ENCODE results near the gene MORN5.

Gene MORN5

GRCh38 chr9:122144836-122145591 is 14.7 kb upstream of the MORN5 start:
- no peak for DNase-seq

GRCh38 chr9:122145592-122145863 is 14.2 kb upstream of the MORN5 start:
- DNase-seq, result no peak

DNA sequence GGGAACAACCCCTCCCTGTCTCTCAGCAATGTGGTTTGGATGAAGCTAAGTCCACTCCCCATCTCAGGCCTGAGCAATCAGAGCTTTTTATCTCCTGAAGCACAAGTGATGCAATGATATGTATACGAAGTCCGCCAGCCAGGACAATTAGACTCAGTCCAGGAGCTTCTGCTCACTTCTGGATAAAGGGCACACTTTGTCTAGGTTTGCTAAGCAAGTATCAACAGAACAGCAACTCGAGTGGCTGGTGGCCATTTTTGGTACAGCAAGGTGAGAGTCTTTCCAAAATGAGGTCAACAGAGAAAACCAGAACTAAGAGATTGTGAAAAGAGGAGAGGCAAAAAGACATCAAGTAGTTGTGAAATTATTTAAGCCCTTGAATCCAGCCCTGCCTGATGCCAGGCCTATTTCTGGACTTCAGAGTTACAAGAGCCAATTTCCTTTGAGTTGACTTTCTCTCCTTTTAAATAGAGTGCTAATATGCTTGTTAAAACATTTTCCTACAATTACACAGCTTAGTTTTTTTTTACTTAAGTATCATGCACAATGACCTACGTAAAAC is 8.4 kb upstream of the MORN5 start:
- DNase-seq, result no peak

GRCh38 chr9:122155796-122156195 is 3.9 kb upstream of the MORN5 start:
- no peak for DNase-seq

DNA sequence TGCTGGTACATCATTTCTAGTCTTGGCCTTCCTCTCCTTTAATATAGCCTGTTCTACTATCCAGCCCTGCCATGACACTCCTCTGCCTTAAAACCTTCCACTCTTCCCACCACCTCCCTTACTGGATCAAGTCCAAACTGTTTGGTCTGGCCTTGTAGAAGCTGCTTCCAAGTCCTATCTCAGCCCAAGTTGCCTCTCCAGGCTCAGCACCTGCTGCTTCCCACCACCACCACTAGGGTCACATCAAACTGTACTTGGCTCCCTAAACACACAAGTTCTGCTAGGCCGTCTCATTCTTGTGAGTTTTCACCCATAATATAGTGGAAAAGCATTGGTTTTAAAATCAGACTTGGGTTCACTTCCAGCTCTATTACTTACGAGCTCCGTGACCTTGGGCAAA is 1.5 kb upstream of the MORN5 start:
- DNase-seq, result peak; percentile 9

DNA sequence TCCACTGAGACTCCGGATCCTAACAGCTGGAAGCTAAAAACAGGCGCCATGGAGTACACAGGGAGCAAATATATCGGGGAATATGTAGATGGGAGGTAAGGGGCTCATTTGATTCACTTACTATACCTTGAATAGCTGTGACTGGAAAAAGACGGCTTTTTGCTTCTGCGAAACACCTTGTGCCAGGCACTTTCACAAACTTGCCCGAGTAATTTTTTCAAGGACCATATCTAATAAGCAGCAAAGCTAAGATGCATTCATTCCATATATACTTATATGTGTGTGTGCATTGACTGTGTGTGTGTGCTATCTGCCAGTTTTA is 178 bp downstream of the MORN5 start:
- DNase-seq, result no peak

- DNase-seq, result no peak
Observed at GRCh38 chr9:122162415-122162814, 2.7 kb downstream of the MORN5 start.

GRCh38 chr9:122164286-122164685 is 4.6 kb downstream of the MORN5 start:
- no peak for DNase-seq

DNA sequence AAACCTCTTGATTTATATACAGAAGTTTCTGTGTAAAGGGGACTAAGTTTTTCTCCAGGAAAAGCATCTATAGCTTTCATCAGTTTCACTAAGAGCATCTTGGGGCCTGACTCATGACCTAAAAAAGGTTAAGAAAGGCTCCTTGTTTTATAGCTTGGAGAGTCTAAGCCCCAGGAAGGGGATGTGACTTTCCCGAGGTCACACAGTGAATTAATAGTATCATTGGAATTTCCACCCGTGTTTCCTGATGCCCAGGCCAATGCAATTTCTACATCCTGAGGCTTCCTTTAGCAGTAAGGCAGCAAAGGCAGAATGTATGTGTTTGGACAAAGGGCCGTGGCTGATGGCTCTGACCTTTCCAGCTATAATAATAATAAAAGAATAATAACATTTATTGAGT is 8.6 kb downstream of the MORN5 start:
- no peak for DNase-seq

DNA sequence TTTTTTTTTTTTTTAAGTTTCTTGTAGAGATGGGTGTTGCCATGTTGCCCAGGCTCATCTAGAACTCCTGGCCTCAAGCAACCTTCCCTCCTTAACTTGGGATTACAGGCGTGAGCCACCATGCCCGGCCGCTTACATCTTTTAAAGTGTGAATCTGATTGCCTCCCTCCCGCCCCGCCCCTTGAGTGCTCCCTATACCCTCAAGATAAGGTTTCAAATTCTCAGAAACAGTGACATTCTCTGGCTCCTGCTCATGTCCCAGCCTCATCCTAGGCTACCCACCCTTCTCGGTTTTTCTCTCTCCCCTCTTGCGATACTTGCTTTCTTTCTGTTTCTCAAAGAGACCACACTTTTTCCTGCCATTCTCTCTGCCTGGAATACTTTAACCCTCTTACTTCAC is 12.4 kb downstream of the MORN5 start:
- no peak for DNase-seq

- DNase-seq, result no peak
Observed at GRCh38 chr9:122173670-122174069, 14.0 kb downstream of the MORN5 start.

GRCh38 chr9:122176916-122177315 is 17.2 kb downstream of the MORN5 start:
- DNase-seq, result no peak

DNA sequence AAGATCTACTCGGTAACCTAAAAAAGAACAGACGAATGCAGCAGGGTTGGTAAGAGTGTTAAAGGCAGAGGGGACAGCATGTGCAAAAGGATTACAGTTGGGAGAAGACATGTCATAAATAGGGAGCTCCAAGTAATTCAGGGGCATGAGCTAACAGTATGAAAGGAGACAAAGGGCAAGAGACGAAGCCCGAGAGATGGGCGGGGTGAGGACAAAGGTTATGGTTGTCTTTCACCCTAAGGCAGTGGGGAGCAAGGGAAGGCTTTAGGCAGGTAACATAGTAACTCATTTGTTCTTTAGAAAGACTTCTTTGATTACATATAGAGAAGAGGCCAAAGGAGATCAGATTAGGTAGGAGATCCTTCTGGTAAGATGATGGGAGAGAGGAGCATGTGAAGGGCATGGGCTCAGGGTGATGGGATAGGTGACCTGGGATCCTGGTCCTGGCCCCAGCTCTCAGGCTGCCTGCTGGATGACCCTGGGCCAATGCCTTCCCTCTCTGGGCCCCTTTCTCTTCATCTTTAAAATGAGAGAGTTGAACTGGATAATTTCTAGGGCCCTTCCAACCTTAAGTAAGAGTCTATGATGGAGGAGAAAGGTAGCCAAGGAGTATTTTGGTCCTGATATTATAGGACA is 19.5 kb downstream of the MORN5 start:
- no peak for DNase-seq

GRCh38 chr9:122179690-122180074 is 20.0 kb downstream of the MORN5 start:
- no peak for DNase-seq

DNA sequence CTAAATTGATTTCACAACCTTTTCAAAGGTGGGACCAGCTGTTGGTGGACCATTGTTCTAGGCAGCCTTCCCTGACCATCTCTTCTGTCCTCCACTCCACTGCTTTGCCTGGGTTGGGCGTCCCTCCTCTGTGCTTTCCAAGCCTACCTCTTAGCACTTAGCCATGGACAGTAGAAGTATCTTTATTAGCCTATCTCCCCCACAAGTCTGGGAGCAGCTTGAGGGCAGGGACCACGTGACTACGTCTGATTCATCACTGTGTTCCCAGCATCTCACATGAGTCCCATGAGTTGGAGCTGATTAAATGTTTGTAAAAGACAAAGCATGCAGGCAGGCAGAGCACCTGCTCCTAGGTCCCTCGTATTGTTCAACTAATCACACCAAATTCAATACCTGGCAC is 20.9 kb downstream of the MORN5 start:
- peak; percentile 22 for DNase-seq

DNA sequence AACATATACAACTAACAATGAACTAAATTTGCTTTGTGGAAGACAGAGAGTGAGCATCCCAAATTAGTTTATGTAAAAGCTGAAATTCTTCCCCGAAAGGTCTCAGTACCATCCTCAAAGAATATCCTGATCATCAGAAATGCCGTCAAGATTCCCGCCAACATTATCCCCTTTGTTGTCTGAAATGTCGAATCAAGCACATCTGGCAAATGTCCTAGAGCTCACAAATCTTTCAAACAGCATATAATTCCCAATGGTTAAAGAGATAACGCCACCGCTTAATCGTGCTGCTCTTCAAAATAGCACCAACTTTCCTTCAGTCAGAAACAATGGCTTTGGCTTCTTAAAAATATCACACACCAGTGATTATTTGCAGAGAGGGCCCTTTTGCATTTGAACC is 23.8 kb downstream of the MORN5 start:
- DNase-seq, result no peak

- no peak for DNase-seq
Observed at GRCh38 chr9:122184551-122184950, 24.8 kb downstream of the MORN5 start.

DNA sequence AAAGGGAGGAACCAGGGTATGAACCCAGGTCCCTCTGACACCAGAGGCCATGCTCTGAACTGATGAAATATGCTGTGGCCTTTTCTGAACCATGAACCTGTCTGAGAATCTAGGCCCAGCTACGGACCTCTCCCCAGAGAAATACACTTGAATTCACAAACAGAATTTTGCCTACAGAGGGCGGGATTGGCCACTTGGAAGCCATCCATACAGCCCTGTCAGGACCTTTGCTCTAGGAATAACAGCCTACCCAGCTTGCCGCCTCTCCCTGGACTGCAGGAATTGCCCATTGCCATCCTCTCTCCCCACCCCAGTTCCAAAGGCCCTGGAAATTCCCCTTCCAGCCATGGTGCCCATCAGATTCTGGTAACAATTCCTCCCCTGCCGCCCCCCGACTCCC is 26.6 kb downstream of the MORN5 start:
- DNase-seq, result no peak

DNA sequence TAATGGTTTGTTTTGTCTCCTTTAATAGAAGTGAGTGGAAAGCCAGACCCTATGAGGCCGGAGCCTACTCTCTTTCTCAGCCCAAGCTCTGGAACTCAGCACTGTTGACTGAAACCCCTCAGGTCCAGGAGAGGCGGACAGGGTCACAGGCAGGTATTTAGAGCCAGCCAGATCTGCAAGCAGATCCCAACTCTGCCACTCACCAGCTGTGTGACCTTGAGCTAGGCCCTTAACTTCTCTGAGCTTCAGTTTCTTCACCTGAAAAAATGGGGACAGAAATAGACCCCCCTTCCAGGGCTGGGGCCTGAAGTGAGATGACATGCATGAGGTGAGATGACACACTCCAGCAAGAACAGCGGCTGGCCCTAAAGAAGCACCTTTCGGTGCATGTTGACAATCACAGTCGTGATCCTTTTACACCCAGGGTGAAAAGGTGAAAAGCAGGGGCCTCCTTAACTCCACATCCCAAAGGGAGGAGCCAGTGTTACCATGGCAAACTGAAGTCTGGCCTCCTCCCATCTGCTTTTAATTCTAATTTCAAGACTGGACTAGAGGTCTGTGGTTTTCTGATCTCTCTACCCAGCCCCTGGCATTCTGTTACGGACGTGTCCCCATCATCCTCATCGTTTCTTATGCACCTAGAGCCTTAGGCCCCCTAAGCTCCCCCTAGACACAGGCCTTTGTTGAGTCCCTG is 27.2 kb downstream of the MORN5 start:
- DNase-seq, result no peak

DNA sequence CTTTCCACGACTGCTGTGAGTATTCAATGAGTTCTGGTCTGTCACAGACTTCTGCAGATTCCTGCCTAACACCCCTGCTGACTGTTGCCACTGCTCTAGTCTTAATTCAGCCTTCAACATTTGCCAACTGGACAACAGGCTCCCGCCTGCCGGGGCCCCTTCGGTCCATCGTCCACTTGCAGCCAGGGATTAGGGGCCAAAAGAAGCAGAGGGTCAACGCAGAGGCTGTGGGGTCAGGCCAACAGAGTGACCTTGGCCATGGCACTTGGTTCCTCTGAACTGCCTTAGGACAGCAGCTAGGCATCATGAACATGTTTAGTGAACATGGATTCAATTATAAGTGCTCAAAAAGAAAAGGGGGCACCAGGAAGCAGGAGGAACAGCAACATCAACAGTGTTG is 28.7 kb downstream of the MORN5 start:
- DNase-seq, result no peak

DNA sequence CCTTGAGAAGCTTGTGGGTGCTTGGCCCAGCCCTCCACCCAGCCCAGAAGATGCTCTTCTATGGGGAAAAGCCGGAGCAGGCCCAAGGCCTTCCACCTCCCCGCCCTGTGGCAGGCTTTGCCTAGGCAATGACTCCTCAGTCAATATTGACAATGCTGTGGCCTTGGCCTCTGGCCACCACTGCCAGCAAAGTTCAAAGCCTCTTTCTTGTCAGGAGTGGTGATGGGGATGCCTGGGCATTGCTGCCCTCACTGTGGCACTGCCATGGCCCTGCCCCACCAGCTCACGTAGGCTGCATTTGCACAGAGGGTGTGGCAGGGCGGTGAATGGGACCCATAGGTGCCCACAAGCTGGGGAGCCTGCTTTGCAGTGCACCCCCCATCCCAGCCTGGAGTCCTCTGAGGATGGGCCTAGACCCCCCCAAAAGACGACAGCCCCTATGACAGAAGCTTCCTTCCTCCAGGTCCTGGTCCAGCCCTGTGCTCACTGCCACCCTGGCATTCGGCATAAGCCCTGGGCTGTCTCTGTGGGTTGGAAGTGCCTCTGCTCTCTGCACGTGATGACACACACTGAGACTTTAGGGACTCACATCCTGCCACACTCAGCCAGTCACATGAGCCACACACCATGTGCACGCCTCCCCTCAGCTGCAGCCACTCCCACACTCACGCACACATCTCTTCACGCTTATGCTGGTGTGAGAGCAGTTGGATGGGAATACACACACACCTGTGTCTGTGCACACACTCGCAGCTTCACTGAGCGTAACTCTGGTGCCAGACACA is 31.1 kb downstream of the MORN5 start:
- DNase-seq, result no peak

- DNase-seq, result no peak
Observed at GRCh38 chr9:122191584-122191983, 31.9 kb downstream of the MORN5 start.

DNA sequence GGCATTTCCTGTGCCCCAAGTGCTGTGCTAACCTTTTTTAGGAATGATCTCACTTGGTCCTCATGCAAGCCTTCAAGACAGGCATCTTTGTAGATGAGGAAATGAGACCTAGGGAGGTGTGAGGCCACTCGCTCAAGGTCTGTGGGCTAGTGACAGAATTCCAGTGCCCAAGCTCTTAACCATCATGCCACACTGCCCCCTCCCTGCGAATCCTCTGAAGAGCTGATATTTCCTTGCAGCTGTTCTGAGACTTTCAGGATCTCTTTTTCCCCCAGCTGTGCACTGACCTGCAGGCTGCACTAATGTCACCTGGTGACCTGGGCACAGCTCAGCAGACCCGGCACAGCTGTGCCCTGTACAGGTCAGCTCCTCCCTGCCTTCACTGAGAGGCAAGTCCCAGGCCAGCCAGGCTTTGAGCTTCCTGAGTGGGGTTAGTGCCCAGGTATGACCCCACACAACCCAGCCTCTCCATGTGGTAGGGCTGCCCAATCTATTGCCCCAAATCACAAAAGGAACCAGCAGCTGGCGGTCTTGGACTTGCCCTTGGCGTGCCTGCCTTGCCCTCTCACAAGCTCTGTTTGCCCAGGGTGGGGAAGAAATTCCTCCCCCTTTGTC is 32.7 kb downstream of the MORN5 start:
- no peak for DNase-seq

All from NCI-H345 (cell line).